ENCODE measurements around the gene MCEMP1. TPM values are rescaled to one million over a fixed set of nuclear protein-coding genes. Genes with fewer than 3 reads are reported as not detected.

Gene MCEMP1
- total and polyA plus RNA-seq, 2 of the 4 experiments (the other 2 are of a cell fraction): 0.15 TPM; not detected in 1

GRCh38 chr19:7685546-7686445 lies 8.9 kb downstream of the MCEMP1 start (continued):
- TF ChIP-seq NFE2L2 (IDR thresholded peaks at IDR 0.05; ENCODE audit: low read depth, low read length) (no peak), MXI1 (IDR thresholded peaks at IDR 0.05; ENCODE audit: borderline replicate concordance, low read depth, low read length) (no peak)

GRCh38 chr19:7687177-7687576 lies 10.3 kb downstream of the MCEMP1 start:
- no peak overlapping the region for H3K4ac ChIP-seq (ENCODE audit: low read depth, low read length)
- intact Hi-C loops (cut with micrococcal nuclease) (no loop called here), in situ Hi-C loops (cut with MboI; ENCODE audit: low sequenced_read_pairs) (loop anchor here (10.0 kb wide), 1 partner anchor 108 kb away; no protein-coding TSS in a partner anchor), dilution Hi-C loops (cut with HindIII; ENCODE audit: low sequenced_read_pairs, unreplicated experiment) (no loop called here)
- no peaks in the 10 kb centered on the region for H3K4me1 ChIP-seq (ENCODE audit: control insufficient read depth, insufficient read depth, low read length)
- no peak overlapping the region for H2AK9ac ChIP-seq (replicated peaks; ENCODE audit: low read depth, low read length, poor library complexity)
- ATAC-seq (ENCODE audit: low read depth): no peak
- H3K27me3 ChIP-seq (ENCODE audit: control insufficient read depth, insufficient read depth, low read length): peaks cover 3% of the 10 kb centered on the region; the same call in 1 of the 2 replicates
- peaks cover 10% of the 10 kb centered on the region for H4K20me1 ChIP-seq (ENCODE audit: insufficient read depth, low read length)
- H2BK5ac ChIP-seq (ENCODE audit: low read depth, low read length, poor library complexity, severe bottlenecking): no peak overlapping the region
- H3K27ac ChIP-seq (ENCODE audit: insufficient read depth, low read length): no peak overlapping the region
- no peak overlapping the region for H2BK15ac ChIP-seq (ENCODE audit: low read depth, low read length)
- no peak overlapping the region for H2AFZ ChIP-seq (replicated peaks; ENCODE audit: low read length, poor library complexity)
- H3K23ac ChIP-seq (ENCODE audit: low read depth, low read length): no peak overlapping the region
- no peak overlapping the region for H4K91ac ChIP-seq (ENCODE audit: insufficient read depth, low read depth, low read length)
- BruUV-seq (replicated peaks): no TSS peak
- H3K9me3 ChIP-seq (ENCODE audit: control insufficient read depth, insufficient read depth, low read length): peaks cover 2% of the 10 kb centered on the region; the same call in 1 of the 2 replicates
- no peaks in the 10 kb centered on the region for H3K9me1 ChIP-seq (ENCODE audit: insufficient read depth, low read length)
- H3K56ac ChIP-seq (ENCODE audit: extremely low read depth, insufficient read depth, low read length): no peak overlapping the region
- ChIA-PET POLR2A (ENCODE audit: unreplicated experiment) (no interaction called here), CTCF (no interaction called here)
- H3K4me2 ChIP-seq (ENCODE audit: low read depth, low read length): no peak overlapping the region
- H3K18ac ChIP-seq (ENCODE audit: low read depth, low read length): no peak overlapping the region
- no peak for DNase-seq
- no peak for TF ChIP-seq USF2 (IDR thresholded peaks at IDR 0.05; ENCODE audit: low read depth, low read length)
- TF ChIP-seq SMC3 (IDR thresholded peaks at IDR 0.05; ENCODE audit: low read depth, low read length): no peak
- TF ChIP-seq RCOR1 (IDR thresholded peaks at IDR 0.05; ENCODE audit: insufficient replicate concordance, low read length): no peak
- TF ChIP-seq CEBPB (IDR thresholded peaks at IDR 0.05; ENCODE audit: low read depth, low read length): no peak
- TF ChIP-seq RAD21 (IDR thresholded peaks at IDR 0.05; ENCODE audit: low read length): no peak
- TF ChIP-seq MXI1 (IDR thresholded peaks at IDR 0.05; ENCODE audit: borderline replicate concordance, low read depth, low read length): no peak
- no peak overlapping the region for H3K4me3 ChIP-seq (ENCODE audit: insufficient read depth, low read depth, low read length)
- no peak overlapping the region for H2AK5ac ChIP-seq (ENCODE audit: low read depth, low read length)
- peaks cover 11% of the 10 kb centered on the region; the same call in 1 of the 2 replicates for H3K36me3 ChIP-seq (ENCODE audit: control insufficient read depth, insufficient read depth, low read length)
- no peak overlapping the region for H2BK120ac ChIP-seq (ENCODE audit: low read depth, low read length)
- 67% methylated on average over 2 of the region's 12 CpGs; no CpG with 5 or more reads in 1 of the 2 experiments for WGBS, 2 experiments (ENCODE audit: extremely low coverage in 2 of 2, insufficient read length in 1 of 2)
- H3K79me1 ChIP-seq (ENCODE audit: low read depth in 1 of 2, low read length in 2 of 2): peaks cover 0 to 14% of the 10 kb centered on the region in 2 experiments; a peak in 2 of 4 replicates
- no peak overlapping the region for H3K14ac ChIP-seq (replicated peaks; ENCODE audit: low read depth, low read length)
- H3K9ac ChIP-seq (ENCODE audit: low read depth, low read length): no peak overlapping the region
- H4K8ac ChIP-seq (ENCODE audit: low read depth in 2 of 2, low read length in 2 of 2): no peak overlapping the region
- H4K5ac ChIP-seq (ENCODE audit: low read depth, low read length): no peak overlapping the region
- no peak overlapping the region for H2BK20ac ChIP-seq (ENCODE audit: low read depth, low read length)

All from IMR-90 (cell line).